Kasumi-1 (cell line): Measurements from ENCODE around the gene DUSP19.
"Not testable (repeated sequence)": the region's sequence is repeated elsewhere in the genome, so short reads cannot be mapped to it uniquely, and the experiment has no call there.

Experiments
- DNase-seq, 2 experiments: peaks; one replicate each; lab custom pipeline; 2025; lab: John Stamatoyannopoulos, UW

The DUSP19 gene, protein sequence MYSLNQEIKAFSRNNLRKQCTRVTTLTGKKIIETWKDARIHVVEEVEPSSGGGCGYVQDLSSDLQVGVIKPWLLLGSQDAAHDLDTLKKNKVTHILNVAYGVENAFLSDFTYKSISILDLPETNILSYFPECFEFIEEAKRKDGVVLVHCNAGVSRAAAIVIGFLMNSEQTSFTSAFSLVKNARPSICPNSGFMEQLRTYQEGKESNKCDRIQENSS

GRCh38 chr2:183078464-183079138 is at the start of gene DUSP19:
Gene DUSP19 (plus strand): TSS chr2:183078747. CDS start chr2:183078934, 187 bp downstream.
- DNase-seq, result peak; percentile 88 to 91

GRCh38 chr2:183029219-183029618 is 49.3 kb upstream of the DUSP19 start:
- no peak for DNase-seq

- DNase-seq, result no peak
Observed at GRCh38 chr2:183031911-183032794, 46.4 kb upstream of the DUSP19 start.

GRCh38 chr2:183033951-183034350 is 44.6 kb upstream of the DUSP19 start:
- no peak for DNase-seq

DNA sequence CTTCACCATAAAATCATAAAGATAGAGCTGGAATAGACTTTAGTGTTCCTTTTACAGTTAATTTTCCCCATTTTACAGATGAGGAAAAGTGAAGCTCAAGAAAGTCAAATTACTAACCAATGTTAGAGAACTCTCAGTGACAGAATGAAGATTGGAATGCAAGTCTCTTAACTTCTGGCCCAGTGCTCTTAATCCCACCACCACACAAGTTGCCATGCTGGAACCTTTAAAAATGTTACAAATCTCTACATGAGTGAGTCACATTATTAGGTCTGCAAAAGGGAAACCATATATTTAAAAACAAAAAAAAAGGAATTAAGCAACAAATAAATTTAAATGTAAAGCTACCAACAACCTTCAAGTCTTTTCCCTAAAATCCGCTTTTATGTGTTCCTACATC is 43.7 kb upstream of the DUSP19 start:
- no peak for DNase-seq

DNA sequence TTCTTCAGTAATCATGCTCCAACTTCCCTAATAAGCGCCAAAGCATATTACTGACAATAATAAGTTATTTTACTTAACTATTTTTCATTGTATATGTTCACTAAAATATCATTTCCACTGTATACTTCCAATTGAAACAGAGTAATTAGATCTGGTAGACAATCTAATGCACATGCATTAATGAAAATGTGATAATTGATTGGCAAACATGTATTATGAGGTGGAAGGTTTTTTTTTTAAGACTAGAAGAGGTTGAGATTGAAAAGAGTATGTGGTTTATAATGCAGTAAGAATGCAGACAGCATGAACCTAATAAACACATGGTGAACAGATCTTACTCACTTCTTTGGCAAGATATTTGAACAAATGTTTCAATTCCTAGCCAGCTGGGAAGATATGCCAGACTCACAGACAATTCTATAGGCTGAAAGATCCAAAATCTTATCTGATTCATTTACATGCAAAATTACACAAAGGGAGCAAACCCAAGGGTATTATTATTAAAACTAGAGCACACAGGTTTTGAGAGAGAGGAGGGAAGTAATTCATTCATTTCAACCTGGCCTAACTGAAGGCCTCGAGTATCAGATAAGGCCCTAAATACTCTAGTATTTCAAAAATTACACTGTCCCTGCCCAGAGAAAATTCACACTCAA is 43.1 kb upstream of the DUSP19 start:
- no peak for DNase-seq

- peak; percentile 79 to 86 for DNase-seq
Observed at GRCh38 chr2:183035954-183036669, 42.4 kb upstream of the DUSP19 start.

DNA sequence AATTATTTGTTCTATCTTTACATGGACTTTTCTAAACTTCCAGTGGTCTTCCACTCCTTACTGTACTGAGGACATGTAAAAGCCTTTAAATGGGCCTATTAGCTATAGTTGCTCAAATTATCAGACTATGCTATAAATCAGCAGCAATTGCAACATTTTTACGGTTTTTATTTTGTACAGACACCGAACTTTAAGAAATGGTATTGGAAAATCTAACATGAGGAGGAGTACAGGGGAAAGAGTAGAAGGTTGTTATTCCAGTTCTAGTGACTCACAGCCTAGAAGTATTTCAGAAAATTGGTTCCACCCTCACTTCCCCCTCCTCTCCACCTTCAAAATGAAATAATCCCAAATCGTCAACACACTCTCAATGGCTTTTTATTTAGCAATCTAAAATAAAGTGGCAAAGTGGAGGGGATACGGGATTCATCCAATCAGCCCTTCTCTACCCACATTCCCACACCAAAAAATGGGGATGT is 41.4 kb upstream of the DUSP19 start:
- peak in 1 of 2 experiments; percentile 28 for DNase-seq

DNA sequence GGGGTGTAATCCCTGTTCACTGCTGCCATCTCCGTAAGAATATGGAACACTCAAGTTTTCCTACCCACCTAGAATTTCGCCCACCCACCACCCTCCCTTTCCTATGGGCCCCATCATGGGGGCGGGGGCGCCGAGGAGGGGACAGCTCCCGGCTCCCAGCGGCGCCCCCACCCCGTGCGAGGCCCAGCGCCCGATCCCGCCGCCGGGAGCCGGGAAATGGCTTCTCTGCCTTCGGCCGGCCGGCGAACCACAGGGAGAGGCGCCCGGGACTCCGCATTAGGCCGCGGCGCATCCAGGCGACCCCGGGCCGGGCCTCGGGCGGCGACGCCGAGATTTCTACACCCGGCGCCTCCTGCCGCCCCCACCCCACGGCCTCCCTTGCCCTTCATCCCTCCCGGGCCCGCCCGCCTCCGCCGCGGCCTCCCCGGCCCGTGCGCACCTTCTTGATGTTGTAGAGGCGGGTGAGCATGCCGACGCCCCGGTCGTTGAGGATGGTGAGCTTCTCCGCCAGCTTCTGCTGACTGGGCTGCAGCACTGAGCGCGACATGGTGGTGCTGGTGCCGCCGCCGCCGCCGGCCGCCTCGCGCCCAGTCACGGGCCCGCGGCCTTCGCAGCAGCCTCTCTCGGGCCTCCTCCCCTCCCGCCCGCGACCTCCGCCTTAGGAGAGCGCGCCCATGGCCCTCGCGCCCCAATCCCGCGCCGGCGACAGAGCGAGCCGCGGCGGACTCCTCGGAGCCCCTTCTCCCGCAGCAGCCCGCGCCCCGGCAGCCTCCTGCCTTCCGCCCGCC is 40.8 kb upstream of the DUSP19 start:
- peak in 1 of 2 experiments; percentile 53 for DNase-seq

DNA sequence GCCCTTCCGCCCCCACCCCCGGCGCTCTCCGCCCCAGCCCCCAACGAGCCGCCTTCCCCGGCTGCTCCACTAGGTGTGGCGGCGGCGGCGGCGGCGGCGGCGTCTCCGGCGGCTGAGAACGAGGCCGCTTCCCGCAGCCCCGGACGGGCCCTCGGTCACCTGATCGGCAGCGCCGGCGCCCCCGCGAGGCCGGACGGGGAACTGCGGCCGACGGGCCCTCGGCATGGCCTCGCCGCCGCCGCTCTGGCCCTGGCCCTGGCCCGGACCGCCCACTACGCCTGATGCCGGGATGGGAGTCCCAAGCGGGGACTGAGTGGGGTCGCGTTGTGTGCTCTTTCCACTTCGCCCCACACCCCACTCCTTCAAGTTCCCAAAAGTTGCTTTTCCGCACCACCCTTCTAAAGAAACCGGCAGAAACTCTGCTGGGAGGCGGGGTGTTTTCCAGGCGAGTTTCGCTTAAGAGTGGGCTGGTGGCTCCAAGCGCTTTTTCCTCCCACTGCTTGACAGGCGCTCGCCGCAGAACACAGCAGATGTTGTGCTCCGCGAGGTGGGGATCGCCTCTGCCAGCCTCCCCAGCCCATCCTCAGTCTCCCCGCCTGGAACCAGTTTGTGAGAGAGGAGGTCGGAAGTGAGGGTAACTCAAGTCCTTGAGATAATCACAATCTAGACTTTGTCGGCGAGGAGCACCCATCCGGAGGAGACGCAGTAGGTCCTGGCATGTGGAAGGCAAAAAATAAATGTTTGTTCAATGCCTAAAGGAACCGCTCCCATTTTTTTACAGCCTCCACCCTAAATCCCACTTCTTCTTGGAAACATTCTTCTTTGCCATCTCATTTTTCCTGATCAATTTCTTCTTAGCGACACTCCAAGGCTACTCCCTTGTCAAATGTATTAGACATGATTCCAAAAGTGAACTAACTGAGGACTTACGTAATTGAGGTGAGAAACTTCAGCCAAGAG is 39.9 kb upstream of the DUSP19 start, which contains the start of gene NCKAP1:
TSS of gene NCKAP1 (minus strand) at position 117 of the 960 bp plus-strand sequence. CDS start 358 bp downstream, outside the sequence.
- DNase-seq, result peak; percentile 76 to 77

DNA sequence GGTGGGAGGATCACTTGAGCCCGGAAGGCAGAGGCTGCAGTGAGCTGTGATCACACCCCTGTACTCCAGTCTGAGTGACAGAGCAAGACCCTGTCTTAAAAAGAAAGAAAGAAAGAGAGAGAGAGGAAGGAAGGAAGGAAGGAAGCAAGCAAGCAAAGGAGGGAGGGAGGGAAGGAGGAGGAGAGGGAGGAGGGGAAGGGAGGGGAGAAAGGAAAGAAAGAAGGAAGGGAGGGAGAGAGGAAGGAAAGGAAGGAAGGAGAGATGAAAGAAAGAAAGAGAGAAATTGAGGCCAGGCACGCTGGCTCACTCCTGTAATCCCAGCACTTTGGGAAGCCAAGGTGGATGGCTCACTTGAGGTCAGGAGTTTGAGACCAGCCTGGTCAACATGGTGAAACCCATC is 37.9 kb upstream of the DUSP19 start:
- DNase-seq, result no peak

DNA sequence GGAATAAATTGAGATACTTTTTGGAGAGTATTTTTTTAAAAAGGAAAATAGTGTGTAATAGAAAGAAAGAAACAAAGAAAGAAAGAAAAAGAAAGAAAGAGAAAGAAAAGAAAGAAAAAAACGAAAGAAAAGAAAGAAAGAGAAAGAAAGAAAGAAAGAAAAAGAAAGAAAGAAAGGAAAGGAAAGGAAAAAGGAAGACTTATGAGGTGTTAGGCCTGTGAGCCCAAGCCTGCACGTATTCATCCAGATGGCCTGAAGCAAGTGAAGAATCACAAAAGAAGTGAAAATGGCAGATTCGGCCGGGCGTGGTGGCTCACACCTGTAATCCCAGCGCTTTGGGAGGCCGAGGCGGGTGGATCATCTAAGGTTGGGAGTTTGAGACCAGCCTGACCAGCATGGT is 35.0 kb upstream of the DUSP19 start:
- DNase-seq, result not testable (repeated sequence)

DNA sequence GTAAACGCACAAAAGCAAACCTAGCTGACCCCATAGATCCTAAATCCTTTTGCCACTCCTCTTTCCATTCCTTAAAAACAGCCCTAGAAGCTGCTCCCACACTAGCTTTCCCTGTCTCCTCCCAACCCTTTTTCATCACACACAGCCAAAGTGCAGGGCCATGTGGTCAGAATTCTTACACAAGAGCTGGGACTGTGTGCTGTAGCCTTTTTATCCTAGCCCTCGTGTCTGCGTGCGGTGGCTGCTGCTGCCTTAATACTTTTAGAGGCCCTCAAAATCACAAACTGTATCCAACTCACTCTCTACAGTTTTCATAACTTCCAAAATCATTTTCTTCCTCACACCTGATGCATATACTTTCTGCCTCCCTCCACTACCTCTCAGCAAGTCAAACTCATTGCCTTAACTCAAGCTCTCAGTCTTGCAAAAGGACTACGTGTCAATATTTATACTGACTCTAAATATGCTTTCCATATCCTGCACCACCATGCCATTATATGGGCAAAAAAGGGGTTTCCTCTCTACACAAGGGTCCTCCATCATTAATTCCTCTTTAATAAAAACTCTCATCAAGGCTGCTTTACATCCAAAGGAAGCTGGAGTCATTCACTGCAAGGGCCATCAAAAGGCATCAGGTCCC is 30.9 kb upstream of the DUSP19 start:
- DNase-seq, result not testable (repeated sequence)

DNA sequence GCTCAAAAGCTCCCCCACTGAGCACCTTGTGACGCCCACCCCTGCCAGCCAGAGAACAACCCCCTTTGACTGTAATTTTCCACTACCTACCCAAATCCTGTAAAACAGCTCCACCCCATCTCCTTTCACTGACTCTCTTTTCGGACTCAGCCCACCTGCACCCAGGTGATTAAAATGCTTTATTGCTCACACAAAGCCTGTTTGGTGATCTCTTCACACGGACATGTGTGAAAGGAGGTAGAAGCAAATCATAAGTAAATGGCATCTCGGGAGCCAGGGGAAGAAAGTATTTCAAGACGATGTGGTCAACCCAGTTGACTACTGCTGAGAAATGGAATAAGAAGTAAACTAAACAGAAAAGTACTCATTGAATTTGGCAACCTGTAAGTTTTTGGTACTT is 29.1 kb upstream of the DUSP19 start:
- no peak for DNase-seq

DNA sequence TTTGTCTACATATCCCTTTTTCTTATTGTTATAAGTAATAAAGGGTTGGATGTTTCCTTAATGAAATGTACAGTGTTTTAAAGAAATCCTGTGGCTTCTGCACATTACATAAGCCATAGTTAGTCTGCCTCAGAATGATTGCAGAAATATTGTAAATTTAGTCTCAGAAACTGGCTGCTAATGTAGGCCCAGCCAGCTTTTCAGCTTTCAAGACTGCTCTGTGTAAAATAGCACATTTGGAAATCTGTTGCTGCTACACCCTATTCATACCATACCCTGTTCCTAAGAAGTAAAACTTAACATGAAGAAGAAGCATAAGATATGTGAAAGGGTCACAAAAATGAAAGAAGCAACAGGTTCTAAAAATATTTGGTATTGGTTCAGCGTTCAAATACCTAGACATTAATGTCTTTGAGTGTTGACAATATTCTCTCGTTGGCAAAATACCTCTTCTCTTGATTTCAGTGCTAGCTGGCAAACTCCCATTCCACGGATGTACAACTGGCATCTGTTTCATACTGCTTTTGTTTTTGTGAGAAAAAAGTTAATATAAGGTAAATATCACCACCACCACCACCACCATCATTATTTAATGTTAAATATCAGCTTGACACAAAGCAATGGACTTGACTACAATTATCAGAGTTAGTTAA is 21.1 kb upstream of the DUSP19 start:
- DNase-seq, result no peak

DNA sequence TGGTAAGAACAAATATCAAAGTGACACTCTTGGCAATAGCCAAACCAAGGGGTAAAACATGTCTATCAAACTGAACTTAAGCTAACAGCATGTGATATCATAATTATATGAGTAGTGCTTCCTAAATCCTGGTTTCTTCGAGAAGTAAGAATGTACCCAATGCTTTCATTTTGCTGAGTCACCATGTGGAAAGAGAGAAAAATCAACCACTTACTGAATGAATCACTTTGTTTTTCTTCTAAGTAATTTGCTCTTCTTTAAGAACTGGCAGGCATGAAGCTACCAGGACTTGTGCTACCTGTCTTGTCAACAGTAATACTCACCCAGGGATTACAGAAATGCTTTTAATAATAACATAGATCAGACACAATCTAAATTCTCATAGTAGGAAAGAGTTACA is 19.0 kb upstream of the DUSP19 start:
- no peak for DNase-seq

GRCh38 chr2:183060571-183061231 is 17.8 kb upstream of the DUSP19 start:
- DNase-seq, result no peak

- DNase-seq, result peak; percentile 45 to 52
Observed at GRCh38 chr2:183063083-183063482, 15.5 kb upstream of the DUSP19 start.
